Epithelial cell of esophagus (primary cell): ENCODE data around the gene KSR2.

Experiments
- DNase-seq: peaks from one replicate; pipeline ENCODE4 v3.0.0; 2010; ENCODE audit warnings: low read depth
- H3K4me3 ChIP-seq: 2 replicates; pipeline ENCODE4 v1.5.1; 2011; ENCODE audit warnings: mild to moderate bottlenecking, low read length, control low read depth
- CTCF ChIP-seq: IDR thresholded peaks from 2 replicates; pipeline ENCODE4 v1.5.1; 2011; ENCODE audit warnings: low read depth, mild to moderate bottlenecking, low read length, control low read depth, inconsistent platforms; ENCODE audit not compliant: insufficient read depth; ENCODE audit errors: missing control alignments

Gene KSR2

GRCh38 chr12:117985182-117985581 is 16.4 kb upstream of the KSR2 start:
- no peak for DNase-seq
- TF ChIP-seq CTCF: no peak

GRCh38 chr12:117981267-117981666 is 12.5 kb upstream of the KSR2 start:
- TF ChIP-seq CTCF: no peak
- no peak overlapping the region for H3K4me3 ChIP-seq
- no peak for DNase-seq

More at GRCh38 chr12:117985182-117985581, 16.4 kb upstream of the KSR2 start:
- no peak overlapping the region for H3K4me3 ChIP-seq

- H3K4me3 ChIP-seq: no peak overlapping the region
- DNase-seq: no peak
- no peak for TF ChIP-seq CTCF
Observed at GRCh38 chr12:117980616-117981015, 11.8 kb upstream of the KSR2 start.

- DNase-seq: no peak
- no peak for TF ChIP-seq CTCF
- no peak overlapping the region for H3K4me3 ChIP-seq
Observed at GRCh38 chr12:117977373-117977772, 8.6 kb upstream of the KSR2 start.

GRCh38 chr12:117975006-117975405 is 6.2 kb upstream of the KSR2 start:
- TF ChIP-seq CTCF: no peak
- no peak for DNase-seq
- H3K4me3 ChIP-seq: no peak overlapping the region

GRCh38 chr12:117972301-117972700 is 3.5 kb upstream of the KSR2 start:
- no peak for TF ChIP-seq CTCF
- no peak for DNase-seq
- no peak overlapping the region for H3K4me3 ChIP-seq

- no peak for DNase-seq
- no peak overlapping the region for H3K4me3 ChIP-seq
Observed at GRCh38 chr12:117970334-117970733, 1.5 kb upstream of the KSR2 start.

More at GRCh38 chr12:117970334-117970733, 1.5 kb upstream of the KSR2 start:
- no peak for TF ChIP-seq CTCF
